ENCODE measurements around the gene NUP153. TPM values are rescaled to one million over a fixed set of nuclear protein-coding genes. Genes with fewer than 3 reads are reported as not detected.
"Not testable (repeated sequence)": the region's sequence is repeated elsewhere in the genome, so short reads cannot be mapped to it uniquely, and the experiment has no call there.

NUP153 gene
- total RNA-seq, 1 experiment from 2014 or later: 104 TPM

DNA sequence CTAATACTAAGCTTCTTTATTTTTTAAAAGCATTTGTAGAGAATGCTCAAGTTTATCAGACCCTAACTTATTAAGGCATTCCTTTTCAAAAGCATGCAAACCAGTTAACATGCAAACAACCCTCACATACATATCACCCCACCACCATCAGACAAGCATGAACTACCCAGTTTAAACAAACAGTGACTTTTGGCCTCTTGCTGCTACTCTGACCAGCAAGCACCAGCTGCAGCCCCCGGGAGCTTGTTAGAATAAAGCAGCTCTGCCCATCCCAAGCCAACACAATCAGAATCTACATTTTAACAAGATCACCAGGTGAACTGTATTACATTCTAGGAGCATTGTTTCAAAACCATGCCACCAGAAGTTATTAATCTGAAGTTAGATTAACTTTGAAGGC is 5.9 kb upstream of the NUP153 start:
- Histone ChIP-seq H3K36me3 (ENCODE audit: insufficient read depth, low read length, poor library complexity, severe bottlenecking) (no peaks in the 10 kb centered on the region), H3K4me3 (ENCODE audit: low read depth, low read length, poor library complexity, severe bottlenecking) (no peak overlapping the region), H3K27ac (ENCODE audit: low read depth, low read length, poor library complexity, severe bottlenecking) (no peak overlapping the region), H3K9me3 (ENCODE audit: low read depth, low read length, poor library complexity, severe bottlenecking) (no peaks in the 10 kb centered on the region), H3K4me1 (ENCODE audit: insufficient read depth, low read length, poor library complexity, severe bottlenecking) (peaks cover 16% of the 10 kb centered on the region), H3K27me3 (replicated peaks; ENCODE audit: insufficient read depth, low read depth, low read length, poor library complexity) (no peaks in the 10 kb centered on the region)
- BruUV-seq (replicated peaks): no TSS peak
- TF ChIP-seq EZH2 (IDR thresholded peaks at IDR 0.05; ENCODE audit: borderline replicate concordance, low read depth, low read length, poor library complexity, severe bottlenecking) (no peak), CTCF (conservative IDR thresholded peaks at IDR 0.05; ENCODE audit: low read depth, low read length) (no peak)
- DNase-seq (ENCODE audit: low spot score): no peak
- ChIA-PET POLR2A (ENCODE audit: low non-redundant PET) (no interaction called here), CTCF (no interaction called here)
- intact Hi-C loops (cut with micrococcal nuclease; ENCODE audit: unreplicated experiment): no loop called here

DNA sequence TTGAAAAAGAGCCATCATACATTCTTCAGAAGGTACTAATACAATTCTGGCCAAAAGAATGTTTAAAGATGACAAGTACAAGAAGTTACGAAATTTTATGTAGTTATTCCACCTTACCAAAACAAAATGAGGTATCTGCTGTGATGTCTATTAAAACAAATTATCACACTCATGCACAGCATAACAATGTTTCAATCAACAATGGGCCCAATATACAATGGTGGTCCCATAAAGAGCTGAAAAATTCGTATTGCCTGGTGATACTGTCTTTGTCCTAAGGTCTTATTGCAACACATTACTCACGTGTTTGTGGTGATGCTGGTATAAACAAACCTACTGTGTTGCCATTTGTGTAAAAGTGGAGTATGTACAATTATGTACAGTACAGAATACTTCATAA is 3.6 kb upstream of the NUP153 start:
- no peak overlapping the region for H3K27ac ChIP-seq (ENCODE audit: low read depth, low read length, poor library complexity, severe bottlenecking)
- H3K27me3 ChIP-seq (replicated peaks; ENCODE audit: insufficient read depth, low read depth, low read length, poor library complexity): no peaks in the 10 kb centered on the region
- no TSS peak for BruUV-seq (replicated peaks)
- intact Hi-C loops (cut with micrococcal nuclease; ENCODE audit: unreplicated experiment): no loop called here
- CTCF ChIA-PET: interaction anchor here (0.6 kb wide), 1 partner anchor 21 kb away, joined by 3 read pairs; no protein-coding TSS in a partner anchor
- H3K9me3 ChIP-seq (ENCODE audit: low read depth, low read length, poor library complexity, severe bottlenecking): no peaks in the 10 kb centered on the region
- no peak for TF ChIP-seq EZH2 (IDR thresholded peaks at IDR 0.05; ENCODE audit: borderline replicate concordance, low read depth, low read length, poor library complexity, severe bottlenecking)
- TF ChIP-seq CTCF (conservative IDR thresholded peaks at IDR 0.05; ENCODE audit: low read depth, low read length): no peak
- peaks cover 10% of the 10 kb centered on the region for H3K4me1 ChIP-seq (ENCODE audit: insufficient read depth, low read length, poor library complexity, severe bottlenecking)
- POLR2A ChIA-PET (ENCODE audit: low non-redundant PET): no interaction called here
- no peaks in the 10 kb centered on the region for H3K36me3 ChIP-seq (ENCODE audit: insufficient read depth, low read length, poor library complexity, severe bottlenecking)
- no peak for DNase-seq (ENCODE audit: low spot score)
- no peak overlapping the region for H3K4me3 ChIP-seq (ENCODE audit: low read depth, low read length, poor library complexity, severe bottlenecking)

- no TSS peak for BruUV-seq (replicated peaks)
- Histone ChIP-seq H3K36me3 (ENCODE audit: insufficient read depth, low read length, poor library complexity, severe bottlenecking) (no peaks in the 10 kb centered on the region), H3K27me3 (replicated peaks; ENCODE audit: insufficient read depth, low read depth, low read length, poor library complexity) (no peaks in the 10 kb centered on the region), H3K4me1 (ENCODE audit: insufficient read depth, low read length, poor library complexity, severe bottlenecking) (peaks cover 13% of the 10 kb centered on the region), H3K4me3 (ENCODE audit: low read depth, low read length, poor library complexity, severe bottlenecking) (no peak overlapping the region), H3K27ac (ENCODE audit: low read depth, low read length, poor library complexity, severe bottlenecking) (no peak overlapping the region), H3K9me3 (ENCODE audit: low read depth, low read length, poor library complexity, severe bottlenecking) (no peaks in the 10 kb centered on the region)
- ChIA-PET POLR2A (ENCODE audit: low non-redundant PET) (no interaction called here), CTCF (no interaction called here)
- intact Hi-C loops (cut with micrococcal nuclease; ENCODE audit: unreplicated experiment): no loop called here
- DNase-seq (ENCODE audit: low spot score): no peak
- TF ChIP-seq EZH2 (IDR thresholded peaks at IDR 0.05; ENCODE audit: borderline replicate concordance, low read depth, low read length, poor library complexity, severe bottlenecking): no peak
- no peak for TF ChIP-seq CTCF (conservative IDR thresholded peaks at IDR 0.05; ENCODE audit: low read depth, low read length)
Observed at GRCh38 chr6:17709476-17709875, 2.8 kb upstream of the NUP153 start.

DNA sequence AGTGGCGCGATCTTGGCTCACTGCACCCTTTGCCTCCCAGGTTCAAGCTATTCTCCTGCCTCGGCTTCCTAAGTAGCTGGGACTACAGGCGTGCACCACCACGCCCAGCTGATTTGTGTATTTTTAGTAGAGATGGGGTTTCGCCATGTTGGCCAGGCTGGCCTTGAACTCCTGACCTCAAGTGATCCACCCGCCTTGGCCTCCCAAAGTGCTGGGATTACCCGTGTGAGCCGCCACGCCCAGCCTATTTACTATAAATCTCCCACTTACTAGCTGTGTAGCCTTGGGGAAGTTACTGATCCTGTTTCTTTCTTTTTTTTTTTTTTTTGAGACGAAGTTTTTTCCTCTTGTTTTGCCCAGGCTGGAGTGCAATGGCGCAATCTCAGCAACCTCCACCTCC is 1.3 kb upstream of the NUP153 start:
- intact Hi-C loops (cut with micrococcal nuclease; ENCODE audit: unreplicated experiment); DNase-seq (ENCODE audit: low spot score): not testable (repeated sequence)

More for the DNA sequence above, 1.3 kb upstream of the NUP153 start:
- H3K4me1 ChIP-seq (ENCODE audit: insufficient read depth, low read length, poor library complexity, severe bottlenecking): peaks cover 21% of the 10 kb centered on the region
- H3K4me3 ChIP-seq (ENCODE audit: low read depth, low read length, poor library complexity, severe bottlenecking); CTCF ChIA-PET; BruUV-seq (replicated peaks); H3K36me3 ChIP-seq (ENCODE audit: insufficient read depth, low read length, poor library complexity, severe bottlenecking); H3K9me3 ChIP-seq (ENCODE audit: low read depth, low read length, poor library complexity, severe bottlenecking); H3K27me3 ChIP-seq (replicated peaks; ENCODE audit: insufficient read depth, low read depth, low read length, poor library complexity); H3K27ac ChIP-seq (ENCODE audit: low read depth, low read length, poor library complexity, severe bottlenecking): not testable (repeated sequence)
- POLR2A ChIA-PET (ENCODE audit: low non-redundant PET): interaction anchor here (0.6 kb wide), 1 partner anchor 209 kb away, joined by 16 read pairs; no protein-coding TSS in a partner anchor

Data from A673 (cell line).